GM23248 (cell line): ENCODE measurements around the gene MED25. TPM values are rescaled to one million over a fixed set of nuclear protein-coding genes. Genes with fewer than 3 reads are reported as not detected.

Experiments
- DNase-seq: peaks from one replicate; pipeline ENCODE4 v3.0.0-alpha.2; 2015
- H2AFZ ChIP-seq: fragments of 200-600 bp; sonication (generic); 2 replicates; pipeline ENCODE4 v1.6.1; 2016; ENCODE audit warnings: antibody characterized with exemption
- H3F3A ChIP-seq: fragments of 200-600 bp; sonication (generic); 2 replicates; pipeline ENCODE4 v1.6.1; 2016; ENCODE audit warnings: mild to moderate bottlenecking, antibody characterized with exemption, mixed run types; ENCODE audit not compliant: insufficient read depth
- H3K27ac ChIP-seq: fragments of 200-600 bp; sonication (generic); 2 replicates; pipeline ENCODE4 v1.5.1; 2016; ENCODE audit warnings: mild to moderate bottlenecking
- H3K27me3 ChIP-seq: fragments of 200-600 bp; sonication (generic); replicated peaks from 2 replicates; pipeline ENCODE4 v1.6.1; 2016; ENCODE audit warnings: mild to moderate bottlenecking; ENCODE audit not compliant: insufficient read depth
- H3K36me3 ChIP-seq: fragments of 200-600 bp; sonication (generic); 2 replicates; pipeline ENCODE4 v1.6.1; 2016; ENCODE audit warnings: low read depth, mild to moderate bottlenecking
- H3K4me1 ChIP-seq: fragments of 200-600 bp; sonication (generic); 2 replicates; pipeline ENCODE4 v1.6.1; 2016; ENCODE audit warnings: mild to moderate bottlenecking; ENCODE audit not compliant: insufficient read depth
- H3K4me2 ChIP-seq: fragments of 200-600 bp; sonication (generic); one replicate; pipeline ENCODE4 v1.6.1; 2016; ENCODE audit warnings: mild to moderate bottlenecking; ENCODE audit not compliant: unreplicated experiment
- H3K4me3 ChIP-seq: fragments of 200-600 bp; sonication (generic); 2 replicates; pipeline ENCODE4 v1.5.1; 2016; ENCODE audit warnings: mild to moderate bottlenecking
- H3K79me2 ChIP-seq: fragments of 200-600 bp; sonication (generic); 2 replicates; pipeline ENCODE4 v1.6.1; 2016; ENCODE audit warnings: mild to moderate bottlenecking; ENCODE audit not compliant: insufficient read depth
- H3K9ac ChIP-seq: fragments of 200-600 bp; sonication (generic); 2 replicates; pipeline ENCODE4 v1.6.1; 2016; ENCODE audit warnings: mild to moderate bottlenecking
- H3K9me2 ChIP-seq: fragments of 200-600 bp; sonication (generic); 2 replicates; pipeline ENCODE4 v1.6.1; 2016; ENCODE audit warnings: mixed run types, mild to moderate bottlenecking, moderate library complexity; ENCODE audit not compliant: insufficient read depth
- H3K9me3 ChIP-seq: fragments of 200-600 bp; sonication (generic); one replicate; pipeline ENCODE4 v1.6.1; 2017; ENCODE audit warnings: low read depth
- H4K20me1 ChIP-seq: fragments of 200-600 bp; sonication (generic); 2 replicates; pipeline ENCODE4 v1.6.0; 2016; ENCODE audit not compliant: insufficient read depth
- EZH2 ChIP-seq: fragments of 200-600 bp; sonication (generic); IDR thresholded peaks from 2 replicates; pipeline ENCODE4 v1.6.1; 2018; ENCODE audit warnings: antibody characterized with exemption, mild to moderate bottlenecking; ENCODE audit not compliant: insufficient read depth, poor library complexity, severe bottlenecking
- EZH2phosphoT487 ChIP-seq: fragments of 200-600 bp; sonication (generic); IDR thresholded peaks from 2 replicates; pipeline ENCODE4 v1.6.1; 2018; ENCODE audit warnings: antibody characterized with exemption, moderate library complexity, mild to moderate bottlenecking, low read depth; ENCODE audit not compliant: insufficient read depth
- WGBS, 2 experiments: methylation state at CpG; one replicate each; pipeline ENCODE4 v1.1.6; 2015 to 2017; ENCODE audit warnings: low lambda C conversion rate in 2 of 2, low coverage in 1 of 2; ENCODE audit errors: missing lambda C conversion rate in 2 of 2; 5-methylcytosine and 5-hydroxymethylcytosine counted together
- in situ Hi-C: fragments of 300-500 bp; cut with MboI; formaldehyde crosslinking; loops from 2 replicates; pipeline ENCODE4 v1.15.0; 2020
- polyA plus RNA-seq: library from polyadenylated mRNA; unstranded; fragments of >200 nt; fragmentation: Nextera tagmentation; extraction: Ambion mirVana; gene quantifications from 2 replicates; pipeline ENCODE4 v1.2.1, GENCODE V29; 2016
- total RNA-seq: library from RNA; depleted of rRNA; stranded (reverse); fragments of >200 nt; shearing (Covaris generic); gene quantifications from 2 replicates; pipeline ENCODE4 v1.2.3, GENCODE V29; 2014

Gene MED25
- total and polyA plus RNA-seq, 2 experiments from 2014 or later: 21.8 to 21.9 TPM

DNA sequence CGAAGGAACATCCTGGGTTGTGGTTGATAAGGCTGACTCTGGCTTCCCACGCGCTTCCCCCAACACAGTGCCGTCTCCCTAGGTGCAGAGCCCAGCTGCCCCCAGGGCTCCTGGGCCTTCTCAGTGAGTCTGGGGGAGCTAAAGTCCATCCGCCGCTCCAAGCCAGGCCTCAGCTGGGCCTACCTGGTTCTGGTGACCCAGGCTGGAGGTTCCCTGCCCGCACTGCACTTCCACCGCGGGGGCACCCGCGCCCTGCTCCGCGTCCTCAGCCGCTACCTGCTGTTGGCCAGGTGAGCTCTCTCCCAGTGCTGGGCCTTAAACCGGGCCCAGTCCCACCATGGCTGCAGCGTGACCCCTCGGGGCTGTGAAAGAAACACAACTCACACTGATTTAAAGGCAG is 63.1 kb downstream of the MED25 start:
- no peak for DNase-seq
- peaks cover 17% of the 10 kb centered on the region; the same call in 1 of the 2 replicates for H3K36me3 ChIP-seq
- H3K79me2 ChIP-seq: peaks cover 14% of the 10 kb centered on the region
- H3K4me3 ChIP-seq: no peak overlapping the region
- H3K9ac ChIP-seq: no peak overlapping the region
- H4K20me1 ChIP-seq: no peaks in the 10 kb centered on the region
- in situ Hi-C loops: no loop called here
- no peak overlapping the region for H3K4me2 ChIP-seq
- no peaks in the 10 kb centered on the region for H3K27me3 ChIP-seq
- no peak overlapping the region for H3K27ac ChIP-seq
- H3K4me1 ChIP-seq: peaks cover 4% of the 10 kb centered on the region; the same call in 1 of the 2 replicates
- no peak for TF ChIP-seq EZH2phosphoT487
- no peak for TF ChIP-seq EZH2
- no peak overlapping the region for H2AFZ ChIP-seq
- no peaks in the 10 kb centered on the region for H3K9me2 ChIP-seq
- no peaks in the 10 kb centered on the region for H3F3A ChIP-seq
- H3K9me3 ChIP-seq: no peaks in the 10 kb centered on the region
- WGBS, 2 experiments: 92 to 94% methylated on average over 15 to 17 of the region's 17 CpGs

- H3K4me2 ChIP-seq: no peak overlapping the region
- no peaks in the 10 kb centered on the region for H3F3A ChIP-seq
- no peak overlapping the region for H3K27ac ChIP-seq
- no peak overlapping the region for H2AFZ ChIP-seq
- DNase-seq: no peak
- no peaks in the 10 kb centered on the region for H4K20me1 ChIP-seq
- 89 to 90% methylated on average over 27 to 31 of the region's 31 CpGs for WGBS, 2 experiments
- peaks cover 12% of the 10 kb centered on the region for H3K79me2 ChIP-seq
- H3K9ac ChIP-seq: no peak overlapping the region
- H3K27me3 ChIP-seq: no peaks in the 10 kb centered on the region
- H3K9me3 ChIP-seq: no peaks in the 10 kb centered on the region
- TF ChIP-seq EZH2: no peak
- no peak for TF ChIP-seq EZH2phosphoT487
- H3K9me2 ChIP-seq: no peaks in the 10 kb centered on the region
- no peak overlapping the region for H3K4me3 ChIP-seq
- in situ Hi-C loops: no loop called here
- peaks cover 4% of the 10 kb centered on the region; the same call in 1 of the 2 replicates for H3K4me1 ChIP-seq
- peaks cover 17% of the 10 kb centered on the region; the same call in 1 of the 2 replicates for H3K36me3 ChIP-seq
These were observed 63.7 kb downstream of the MED25 start for GRCh38 chr19:49881672-49882394.

DNA sequence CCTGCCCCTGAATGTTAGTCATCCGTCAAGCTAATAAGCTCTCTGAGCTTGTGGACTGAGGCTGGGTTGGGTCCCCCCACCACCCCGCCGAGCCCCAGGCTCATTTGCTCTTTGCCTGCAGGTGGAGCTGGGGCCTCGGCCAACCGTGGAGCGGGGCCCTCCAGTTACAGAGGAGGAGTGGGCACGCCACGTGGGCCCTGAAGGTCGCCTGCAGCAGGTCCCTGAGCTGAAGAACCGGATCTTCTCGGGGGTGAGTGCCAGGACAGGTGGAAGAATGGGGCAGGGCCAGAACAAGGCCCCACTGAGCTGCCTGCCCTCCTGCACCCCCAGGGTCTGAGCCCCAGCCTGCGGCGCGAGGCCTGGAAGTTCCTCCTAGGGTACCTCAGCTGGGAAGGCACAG is 64.6 kb downstream of the MED25 start:
- H2AFZ ChIP-seq: no peak overlapping the region
- H3K27me3 ChIP-seq: no peaks in the 10 kb centered on the region
- in situ Hi-C loops: no loop called here
- H3K9me3 ChIP-seq: no peaks in the 10 kb centered on the region
- no peaks in the 10 kb centered on the region for H3F3A ChIP-seq
- H3K79me2 ChIP-seq: peaks cover 12% of the 10 kb centered on the region
- no peaks in the 10 kb centered on the region for H4K20me1 ChIP-seq
- peaks cover 4% of the 10 kb centered on the region; the same call in 1 of the 2 replicates for H3K4me1 ChIP-seq
- H3K36me3 ChIP-seq: peaks cover 17% of the 10 kb centered on the region; the same call in 1 of the 2 replicates
- no peak overlapping the region for H3K4me3 ChIP-seq
- no peak for DNase-seq
- no peak for TF ChIP-seq EZH2phosphoT487
- TF ChIP-seq EZH2: no peak
- H3K4me2 ChIP-seq: no peak overlapping the region
- H3K9me2 ChIP-seq: no peaks in the 10 kb centered on the region
- H3K27ac ChIP-seq: no peak overlapping the region
- no peak overlapping the region for H3K9ac ChIP-seq
- WGBS, 2 experiments: 94 to 99% methylated on average over 13 to 14 of the region's 14 CpGs

- H3K79me2 ChIP-seq: peaks cover 12% of the 10 kb centered on the region
- peaks cover 4% of the 10 kb centered on the region; the same call in 1 of the 2 replicates for H3K4me1 ChIP-seq
- H3K27me3 ChIP-seq: no peaks in the 10 kb centered on the region
- no peak overlapping the region for H3K4me3 ChIP-seq
- H3K36me3 ChIP-seq: peaks cover 17% of the 10 kb centered on the region; the same call in 1 of the 2 replicates
- no peak for DNase-seq
- H3K9ac ChIP-seq: no peak overlapping the region
- in situ Hi-C loops: no loop called here
- H3F3A ChIP-seq: no peaks in the 10 kb centered on the region
- no peak overlapping the region for H2AFZ ChIP-seq
- H3K9me2 ChIP-seq: no peaks in the 10 kb centered on the region
- no peaks in the 10 kb centered on the region for H4K20me1 ChIP-seq
- no peaks in the 10 kb centered on the region for H3K9me3 ChIP-seq
- H3K4me2 ChIP-seq: no peak overlapping the region
- TF ChIP-seq EZH2phosphoT487: no peak
- no peak for TF ChIP-seq EZH2
- 93 to 96% methylated on average over 5 of the region's 5 CpGs for WGBS, 2 experiments
- H3K27ac ChIP-seq: no peak overlapping the region
These were observed 65.0 kb downstream of the MED25 start for GRCh38 chr19:49883094-49883493.
